CD8-positive, alpha-beta memory T cell (primary cell): ENCODE data around the gene MARVELD2. TPM values are rescaled to one million over a fixed set of nuclear protein-coding genes. Genes with fewer than 3 reads are reported as not detected.

Source experiments
- CTCF ChIA-PET: fragments of 350-600 bp; sonication (Branson Sonifier 250); formaldehyde crosslinking; loops from one replicate; lab custom pipeline; 2021; ENCODE audit warnings: antibody characterized with exemption; lab: Charles Lee
- POLR2A ChIA-PET: fragments of 350-600 bp; sonication (Branson Sonifier 250); formaldehyde crosslinking; loops from one replicate; lab custom pipeline; 2021; ENCODE audit warnings: antibody characterized with exemption; lab: Charles Lee
- DNase-seq, 5 donors: peaks; one replicate each; pipeline versions ENCODE4 v3.0.0 to v3.0.0-alpha.2; 2020 to 2022; ENCODE audit warnings: mixed read lengths in 1 of 5
- H3K27ac ChIP-seq: one replicate; pipeline ENCODE4 v1.7.0; 2013; ENCODE audit warnings: low read depth, mild to moderate bottlenecking, low read length, moderate library complexity
- H3K27me3 ChIP-seq: 2 replicates; pipeline ENCODE4 v1.7.0; 2013; ENCODE audit warnings: low read length, mild to moderate bottlenecking; ENCODE audit not compliant: insufficient read depth, poor library complexity, severe bottlenecking
- H3K36me3 ChIP-seq: 2 replicates; pipeline ENCODE4 v1.7.0; 2013; ENCODE audit warnings: mild to moderate bottlenecking, low read length, moderate library complexity; ENCODE audit not compliant: insufficient read depth
- H3K4me1 ChIP-seq: 2 replicates; pipeline ENCODE4 v1.7.0; 2013; ENCODE audit warnings: mild to moderate bottlenecking, low read length, moderate library complexity; ENCODE audit not compliant: insufficient read depth
- H3K4me3 ChIP-seq: 2 replicates; pipeline ENCODE4 v1.7.0; 2013; ENCODE audit warnings: mild to moderate bottlenecking, low read length
- H3K9me3 ChIP-seq: 2 replicates; pipeline ENCODE4 v1.7.0; 2013; ENCODE audit warnings: mild to moderate bottlenecking, low read length
- H3K27ac Mint-ChIP-seq, 8 donors: one replicate each; pipeline ENCODE4 v1.8.0; 2020 to 2021; ENCODE audit warnings: mixed read lengths in 8 of 8, mild to moderate bottlenecking in 6 of 8, inconsistent platforms in 3 of 8, moderate library complexity in 3 of 8
- H3K27me3 Mint-ChIP-seq, 2 donors: one replicate each; pipeline ENCODE4 v1.8.0; 2020 to 2021; ENCODE audit warnings: mixed read lengths in 2 of 2, mild to moderate bottlenecking in 1 of 2, moderate library complexity in 1 of 2
- H3K36me3 Mint-ChIP-seq, 3 donors: one replicate each; pipeline ENCODE4 v1.8.0; 2020 to 2021; ENCODE audit warnings: mixed read lengths in 3 of 3, inconsistent platforms in 1 of 3, mild to moderate bottlenecking in 1 of 3
- H3K4me1 Mint-ChIP-seq, 3 donors: one replicate each; pipeline ENCODE4 v1.8.0; 2020 to 2021; ENCODE audit warnings: mixed read lengths in 3 of 3, inconsistent platforms in 1 of 3, mild to moderate bottlenecking in 1 of 3
- H3K4me3 Mint-ChIP-seq, 7 donors: one replicate each; pipeline ENCODE4 v1.8.0; 2020 to 2021; ENCODE audit warnings: mixed read lengths in 7 of 7, mild to moderate bottlenecking in 6 of 7, moderate library complexity in 4 of 7, inconsistent platforms in 2 of 7
- H3K9me3 Mint-ChIP-seq, 5 donors: one replicate each; pipeline ENCODE4 v1.8.0; 2020 to 2022; ENCODE audit warnings: mixed read lengths in 5 of 5, mild to moderate bottlenecking in 3 of 5, moderate library complexity in 2 of 5, inconsistent platforms in 1 of 5
- polyA plus RNA-seq: library from polyadenylated mRNA; unstranded; fragments of 300-500 nt; fragmentation: Illumina TruSeq; gene quantifications from one replicate; pipeline ENCODE4 v1.2.3, GENCODE V29; 2021
- total RNA-seq, 2 experiments: library from RNA; stranded (reverse); gene quantifications; one replicate each; pipeline ENCODE4 v1.2.3, GENCODE V29; 2021

MARVELD2 gene
- total and polyA plus RNA-seq, 3 experiments from 2014 or later, result 0.39 to 1.4 (median 0.40) TPM

DNA sequence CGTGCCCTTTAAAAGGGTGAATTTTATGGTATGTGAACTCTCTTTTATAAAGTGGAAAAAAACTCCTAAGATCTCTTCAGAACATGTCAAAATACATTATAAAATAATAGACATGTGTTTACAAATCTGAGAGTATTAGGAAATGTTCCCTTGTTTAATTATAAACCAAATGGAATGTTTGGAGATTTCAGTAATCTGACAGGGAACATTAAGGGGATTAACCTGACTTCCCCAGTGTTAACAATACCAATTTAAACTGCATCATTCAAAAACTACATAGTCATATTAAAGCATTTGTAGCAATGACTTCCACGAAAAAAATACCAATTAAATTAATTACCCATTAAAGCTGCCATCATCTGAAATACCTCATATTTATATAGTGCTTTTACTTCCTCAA lies 76.1 kb downstream of the MARVELD2 start:
- ChIA-PET CTCF (no interaction called here), POLR2A (no interaction called here)
- Histone ChIP-seq H3K4me1 (no peaks in the 10 kb centered on the region), H3K9me3 (no peaks in the 10 kb centered on the region), H3K36me3 (no peaks in the 10 kb centered on the region), H3K27ac (no peak overlapping the region), H3K27me3 (peaks cover 10% of the 10 kb centered on the region), H3K4me3 (no peak overlapping the region)
- no peaks in the 10 kb centered on the region for H3K36me3 Mint-ChIP-seq
- H3K4me3 Mint-ChIP-seq, result peak overlapping the region in 2 of 7 donors; percentile 0 to 52
- H3K4me1 Mint-ChIP-seq, result peaks cover 0 to 23% (median 6%) of the 10 kb centered on the region in 3 donors
- no peak overlapping the region for H3K27ac Mint-ChIP-seq
- DNase-seq, result no peak
- H3K9me3 Mint-ChIP-seq, result no peaks in the 10 kb centered on the region
- H3K27me3 Mint-ChIP-seq, result peaks cover 29 to 57% of the 10 kb centered on the region in 2 donors

DNA sequence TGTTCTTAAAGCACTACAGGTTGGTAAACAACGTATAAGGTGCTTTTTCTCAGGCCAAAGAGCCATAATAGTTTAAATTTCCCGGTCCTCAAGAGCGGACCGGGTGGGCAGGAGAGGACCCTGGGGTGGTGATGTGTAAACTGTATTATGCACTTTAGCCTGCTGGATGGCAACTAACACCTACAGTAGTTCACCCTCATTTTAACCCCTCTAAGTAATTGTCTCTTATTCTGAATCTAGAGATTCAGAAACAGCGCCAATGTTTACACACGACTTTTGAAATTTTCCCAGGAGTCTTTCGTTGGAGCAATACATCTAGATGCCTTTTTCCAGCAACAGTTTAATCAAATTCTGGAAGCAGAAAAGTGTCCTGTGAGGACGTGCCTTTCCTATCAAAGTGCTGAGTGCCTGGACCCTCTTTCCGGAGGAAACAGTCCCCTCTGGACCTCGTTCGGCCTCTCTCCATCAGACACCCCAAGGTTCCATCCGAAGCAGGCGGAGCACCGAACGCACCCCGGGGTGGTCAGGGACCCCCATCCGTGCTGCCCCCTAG lies 77.0 kb downstream of the MARVELD2 start:
- Histone ChIP-seq H3K9me3 (no peaks in the 10 kb centered on the region), H3K36me3 (no peaks in the 10 kb centered on the region), H3K27me3 (peaks cover 10% of the 10 kb centered on the region), H3K4me3 (no peak overlapping the region), H3K4me1 (no peaks in the 10 kb centered on the region), H3K27ac (no peak overlapping the region)
- Mint-ChIP-seq H3K4me3 (peak overlapping the region in 6 of 7 donors; percentile 50 to 70 (median 64)), H3K36me3 (no peaks in the 10 kb centered on the region), H3K27me3 (peaks cover 32 to 56% of the 10 kb centered on the region in 2 donors), H3K4me1 (peaks cover 0 to 23% (median 6%) of the 10 kb centered on the region in 3 donors), H3K9me3 (no peaks in the 10 kb centered on the region), H3K27ac (no peak overlapping the region)
- no peak for DNase-seq
- CTCF ChIA-PET, result no interaction called here
- POLR2A ChIA-PET, result no interaction called here

DNA sequence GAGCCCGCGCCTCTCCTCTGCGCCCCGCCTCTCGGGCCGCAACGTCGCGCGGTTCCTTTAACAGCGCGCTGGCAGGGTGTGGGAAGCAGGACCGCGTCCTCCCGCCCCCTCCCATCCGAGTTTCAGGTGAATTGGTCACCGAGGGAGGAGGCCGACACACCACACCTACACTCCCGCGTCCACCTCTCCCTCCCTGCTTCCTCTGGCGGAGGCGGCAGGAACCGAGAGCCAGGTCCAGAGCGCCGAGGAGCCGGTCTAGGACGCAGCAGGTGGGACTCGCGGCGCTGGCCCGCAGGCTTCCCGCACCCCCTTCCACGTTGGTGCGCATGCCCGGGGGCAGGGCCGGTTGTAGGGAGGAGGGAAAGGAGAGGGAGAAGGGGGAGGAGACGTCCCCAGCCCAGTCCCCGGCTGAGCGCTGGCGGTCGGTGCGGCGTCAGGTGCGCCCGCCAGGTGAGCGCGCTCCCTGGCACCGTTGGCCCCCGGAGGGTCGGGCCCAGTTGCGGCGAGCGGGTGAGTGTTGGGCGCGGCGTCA lies 77.5 kb downstream of the MARVELD2 start, which contains the start of gene OCLN:
Gene OCLN, plus strand, starts transcription at position 400 of the 532 bp plus-strand sequence. CDS start 11,455 bp downstream, outside the sequence.
- H3K27me3 ChIP-seq, result peaks cover 10% of the 10 kb centered on the region
- H3K36me3 ChIP-seq, result no peaks in the 10 kb centered on the region
- H3K27ac Mint-ChIP-seq, result peak within 1 kb of the TSS in 1 of 8 donors; percentile 60
- peaks cover 34 to 59% of the 10 kb centered on the region in 2 donors for H3K27me3 Mint-ChIP-seq
- no peaks in the 10 kb centered on the region for H3K36me3 Mint-ChIP-seq
- peaks cover 0 to 23% (median 6%) of the 10 kb centered on the region in 3 donors for H3K4me1 Mint-ChIP-seq
- no peak within 1 kb of the TSS for H3K4me3 ChIP-seq
- DNase-seq, result no peak
- H3K4me1 ChIP-seq, result no peaks in the 10 kb centered on the region
- ChIA-PET POLR2A (no interaction called here), CTCF (no interaction called here)
- H3K27ac ChIP-seq, result no peak within 1 kb of the TSS
- peak within 1 kb of the TSS in 6 of 7 donors; percentile 50 to 82 (median 66) for H3K4me3 Mint-ChIP-seq
- no peaks in the 10 kb centered on the region for H3K9me3 ChIP-seq
- no peaks in the 10 kb centered on the region for H3K9me3 Mint-ChIP-seq

DNA sequence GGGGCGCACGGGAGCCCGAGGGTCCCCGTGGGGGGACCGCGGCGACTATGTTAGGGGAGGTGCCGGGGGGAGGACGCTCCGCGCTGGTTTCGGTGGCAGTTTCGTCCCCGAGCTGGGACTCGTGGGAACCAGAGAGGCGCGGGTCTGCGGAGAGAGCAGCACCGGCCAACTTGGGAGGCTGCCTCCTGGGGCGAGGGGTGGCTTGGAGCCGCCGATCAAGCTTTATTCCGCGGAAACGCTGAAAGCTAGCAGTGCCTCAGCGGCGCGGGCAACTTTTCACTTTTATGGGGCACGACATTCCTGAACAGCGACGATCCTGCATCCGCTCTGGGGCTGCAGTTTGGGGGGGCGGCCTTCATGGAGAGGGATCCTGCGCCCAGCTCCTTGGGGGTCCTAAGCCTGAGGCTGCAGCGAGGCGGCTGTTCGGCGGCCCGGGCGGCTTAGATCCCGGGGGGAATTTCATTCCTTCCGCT lies 78.0 kb downstream of the MARVELD2 start:
- CTCF ChIA-PET, result no interaction called here
- Mint-ChIP-seq H3K27me3 (peaks cover 34 to 62% of the 10 kb centered on the region in 2 donors), H3K27ac (peak overlapping the region in 1 of 8 donors; percentile 60), H3K4me3 (peak overlapping the region in 6 of 7 donors; percentile 50 to 81 (median 54)), H3K36me3 (no peaks in the 10 kb centered on the region), H3K4me1 (peaks cover 0 to 23% (median 6%) of the 10 kb centered on the region in 3 donors), H3K9me3 (no peaks in the 10 kb centered on the region)
- no peaks in the 10 kb centered on the region for H3K9me3 ChIP-seq
- no peak overlapping the region for H3K4me3 ChIP-seq
- no peaks in the 10 kb centered on the region for H3K36me3 ChIP-seq
- no peak overlapping the region for H3K27ac ChIP-seq
- peaks cover 10% of the 10 kb centered on the region for H3K27me3 ChIP-seq
- no peaks in the 10 kb centered on the region for H3K4me1 ChIP-seq
- POLR2A ChIA-PET, result no interaction called here
- DNase-seq, result no peak

DNA sequence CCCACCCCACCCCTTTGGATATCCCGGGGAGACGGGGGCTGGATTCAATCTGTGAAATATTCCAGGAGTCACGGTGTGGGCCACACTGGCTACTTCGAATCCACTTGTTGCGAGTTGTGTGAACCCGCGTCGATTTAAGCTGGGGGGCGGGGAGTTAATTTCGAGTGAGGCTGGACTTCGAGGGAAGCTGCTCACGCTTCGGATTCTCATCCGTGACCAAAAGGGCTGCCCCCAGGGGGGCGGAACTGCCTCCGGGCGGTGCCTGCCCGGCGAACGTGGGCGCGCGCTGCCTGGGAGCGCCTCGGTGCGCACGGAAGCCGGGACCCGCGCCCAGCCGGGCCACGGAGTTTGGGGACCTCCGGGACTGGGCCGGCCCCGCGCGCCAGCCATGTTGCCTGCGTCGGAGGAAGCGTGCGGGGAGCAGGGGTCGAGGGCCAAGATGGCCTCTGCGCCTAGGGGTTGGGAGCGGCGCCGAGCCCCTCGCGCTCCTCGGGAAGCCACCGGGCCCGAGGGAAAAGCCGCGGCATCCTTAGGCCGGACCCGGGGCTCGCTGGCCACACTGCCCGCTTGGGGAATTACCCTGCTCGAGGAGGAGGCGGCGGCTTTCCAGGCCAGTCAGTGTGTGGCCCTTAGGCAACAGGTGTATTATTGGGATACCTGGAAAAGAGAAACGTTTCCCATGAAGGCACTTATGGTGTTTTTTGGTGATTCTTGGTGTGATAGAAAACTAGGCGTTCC lies 78.6 kb downstream of the MARVELD2 start:
- CTCF ChIA-PET, result no interaction called here
- H3K27ac Mint-ChIP-seq, result no peak overlapping the region

More for the DNA sequence above, 78.6 kb downstream of the MARVELD2 start:
- Histone ChIP-seq H3K27ac (no peak overlapping the region), H3K4me1 (no peaks in the 10 kb centered on the region), H3K36me3 (no peaks in the 10 kb centered on the region), H3K4me3 (no peak overlapping the region), H3K27me3 (peaks cover 10% of the 10 kb centered on the region), H3K9me3 (no peaks in the 10 kb centered on the region)
- POLR2A ChIA-PET, result no interaction called here
- Mint-ChIP-seq H3K27me3 (peaks cover 35 to 60% of the 10 kb centered on the region in 2 donors), H3K4me1 (peaks cover 0 to 23% (median 6%) of the 10 kb centered on the region in 3 donors), H3K4me3 (peak overlapping the region in 6 of 7 donors; percentile 50 to 81 (median 58)), H3K9me3 (no peaks in the 10 kb centered on the region), H3K36me3 (no peaks in the 10 kb centered on the region)
- DNase-seq, result no peak

Other genes with a start within 250 kb of the MARVELD2 start
- gene CCNB1, start 248.0 kb upstream of the MARVELD2 start, total RNA-seq, result 100 to 1,000 TPM; 110 to 120 TPM
- 2.1 TPM for gene CCNB1, start 248.0 kb upstream of the MARVELD2 start, polyA plus RNA-seq
- gene CENPH, start 225.5 kb upstream of the MARVELD2 start, total RNA-seq, result 10 to 100 TPM; 49.6 to 51.2 TPM
- 8.5 TPM for gene CENPH, start 225.5 kb upstream of the MARVELD2 start, polyA plus RNA-seq
- gene CDK7, start 180.2 kb upstream of the MARVELD2 start, total RNA-seq, result 10 to 100 TPM; 40.8 to 44.8 TPM
- 23.8 TPM for gene CDK7, start 180.2 kb upstream of the MARVELD2 start, polyA plus RNA-seq
- gene CCDC125, start 82.3 kb upstream of the MARVELD2 start, total RNA-seq, result 1 to 10 TPM; 8.5 to 9.0 TPM
- gene CCDC125, start 82.3 kb upstream of the MARVELD2 start, polyA plus RNA-seq, result 6.1 TPM
- 100 to 1,000 TPM; 104 to 108 TPM for gene AK6, start 45.6 kb upstream of the MARVELD2 start, total RNA-seq
- 90.9 TPM for gene AK6, start 45.6 kb upstream of the MARVELD2 start, polyA plus RNA-seq
- 10 to 100 TPM; 70.2 to 70.5 TPM for gene TAF9, start 45.6 kb upstream of the MARVELD2 start, total RNA-seq
- gene TAF9, start 45.6 kb upstream of the MARVELD2 start, polyA plus RNA-seq, result 95.0 TPM
- 10 to 100 TPM; 27.6 to 28.4 TPM for gene RAD17, start 45.3 kb upstream of the MARVELD2 start, total RNA-seq
- 26.5 TPM for gene RAD17, start 45.3 kb upstream of the MARVELD2 start, polyA plus RNA-seq
- gene OCLN, start 77.7 kb downstream of the MARVELD2 start, total RNA-seq, result under 1 TPM; 0.58 to 0.68 TPM
- gene OCLN, start 77.7 kb downstream of the MARVELD2 start, polyA plus RNA-seq, result 0.14 TPM
- gene GTF2H2C, start 145.1 kb downstream of the MARVELD2 start, total RNA-seq, result 10 to 100 TPM; 59.7 to 65.4 TPM
- 20.4 TPM for gene GTF2H2C, start 145.1 kb downstream of the MARVELD2 start, polyA plus RNA-seq